Type B pancreatic cell (in vitro differentiated cells): ENCODE measurements around the gene LHX6. TPM values are rescaled to one million over a fixed set of nuclear protein-coding genes. Genes with fewer than 3 reads are reported as not detected.

Experiments
- DNase-seq: peaks from one replicate; pipeline ENCODE4 v3.0.0; 2021; ENCODE audit warnings: mixed read lengths; ENCODE audit not compliant: unreplicated experiment; ENCODE audit errors: extremely low spot score
- H3K27ac Mint-ChIP-seq: 2 replicates; pipeline ENCODE4 v1.8.0; 2021; ENCODE audit warnings: mild to moderate bottlenecking, mixed read lengths
- H3K27me3 Mint-ChIP-seq: 2 replicates; pipeline ENCODE4 v1.8.0; 2021; ENCODE audit warnings: mixed read lengths
- H3K36me3 Mint-ChIP-seq: 2 replicates; pipeline ENCODE4 v1.8.0; 2021; ENCODE audit warnings: mixed read lengths
- H3K4me1 Mint-ChIP-seq: one replicate; pipeline ENCODE4 v1.8.0; 2021; ENCODE audit warnings: mixed read lengths; ENCODE audit not compliant: unreplicated experiment
- H3K4me3 Mint-ChIP-seq: 2 replicates; pipeline ENCODE4 v1.8.0; 2021; ENCODE audit warnings: mild to moderate bottlenecking, mixed read lengths
- H3K9me3 Mint-ChIP-seq: 2 replicates; pipeline ENCODE4 v1.8.0; 2021; ENCODE audit warnings: mixed read lengths
- CTCF ChIP-seq: fragments of 200-600 bp; sonication (generic); conservative IDR thresholded peaks from 2 replicates; pipeline ENCODE4 v1.5.0; 2021; ENCODE audit warnings: antibody characterized with exemption, mild to moderate bottlenecking
- long read RNA-seq: library from polyadenylated mRNA; unstranded; transcript quantifications from one replicate; pipeline ENCODE4 v2.0.0, GENCODE V29; 2020
- total RNA-seq: library from RNA; stranded (reverse); gene quantifications from 2 replicates; pipeline ENCODE4 v1.2.1, GENCODE V29; 2021; ENCODE audit warnings: low replicate concordance

The LHX6 gene
- 0.48 and 10.0 TPM in 2 replicates for total RNA-seq
- long read RNA-seq = 0 reads

DNA sequence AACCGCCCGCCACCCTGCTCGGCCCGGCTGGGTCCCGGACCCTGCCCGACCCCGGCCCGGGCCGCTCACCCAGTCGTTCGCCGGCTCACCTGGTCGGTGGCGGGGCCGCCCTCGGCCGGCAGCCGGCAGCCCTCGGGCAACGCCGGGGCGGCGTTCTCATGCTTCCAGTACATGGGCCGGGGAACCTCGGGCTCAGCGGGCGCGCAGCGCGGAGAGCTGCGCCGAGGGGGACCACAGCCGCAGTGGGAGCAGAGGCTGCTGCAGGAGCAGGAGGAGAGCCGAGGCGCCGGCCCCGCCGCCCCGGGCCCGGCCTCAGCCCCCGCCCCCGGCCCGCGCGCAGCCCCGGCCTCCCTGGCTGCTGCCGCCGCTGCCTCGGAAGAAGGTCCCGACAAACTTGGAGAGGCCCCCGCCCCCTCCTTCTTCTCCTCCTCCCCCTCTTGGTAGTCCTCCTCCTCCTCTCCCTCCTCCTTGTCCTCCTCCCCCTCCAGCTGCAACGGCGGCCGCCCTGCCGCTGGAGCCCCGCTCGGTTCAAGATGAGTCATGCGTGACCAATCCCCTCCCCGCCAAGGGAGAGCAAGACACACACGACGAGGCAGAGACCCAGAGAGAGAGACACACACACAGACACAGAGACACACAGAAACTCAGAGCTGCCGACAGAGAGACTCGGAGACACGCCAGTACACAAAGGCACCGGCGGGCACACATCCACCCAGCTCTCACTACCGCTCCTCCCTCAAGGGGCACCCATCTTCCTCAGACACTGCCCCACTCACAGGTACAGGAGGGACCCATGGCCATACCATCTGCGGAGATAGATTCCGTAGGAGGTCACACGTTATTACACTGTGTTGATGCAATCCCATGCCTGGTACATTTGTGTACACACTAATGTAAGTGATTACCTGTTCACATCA is at the start of gene LHX6:
Gene LHX6, minus strand, starts transcription at position 390 of the 917 bp plus-strand sequence. Its CDS starts 217 bp downstream, at position 173.
- Mint-ChIP-seq H3K4me1 (peaks cover 22% of the 10 kb centered on the region), H3K36me3 (peaks cover 11% of the 10 kb centered on the region), H3K27me3 (peaks cover 56% of the 10 kb centered on the region), H3K4me3 (peak within 1 kb of the TSS; percentile 82), H3K27ac (no peak within 1 kb of the TSS), H3K9me3 (no peaks in the 10 kb centered on the region)
- TF ChIP-seq CTCF = no peak
- DNase-seq = no peak

DNA sequence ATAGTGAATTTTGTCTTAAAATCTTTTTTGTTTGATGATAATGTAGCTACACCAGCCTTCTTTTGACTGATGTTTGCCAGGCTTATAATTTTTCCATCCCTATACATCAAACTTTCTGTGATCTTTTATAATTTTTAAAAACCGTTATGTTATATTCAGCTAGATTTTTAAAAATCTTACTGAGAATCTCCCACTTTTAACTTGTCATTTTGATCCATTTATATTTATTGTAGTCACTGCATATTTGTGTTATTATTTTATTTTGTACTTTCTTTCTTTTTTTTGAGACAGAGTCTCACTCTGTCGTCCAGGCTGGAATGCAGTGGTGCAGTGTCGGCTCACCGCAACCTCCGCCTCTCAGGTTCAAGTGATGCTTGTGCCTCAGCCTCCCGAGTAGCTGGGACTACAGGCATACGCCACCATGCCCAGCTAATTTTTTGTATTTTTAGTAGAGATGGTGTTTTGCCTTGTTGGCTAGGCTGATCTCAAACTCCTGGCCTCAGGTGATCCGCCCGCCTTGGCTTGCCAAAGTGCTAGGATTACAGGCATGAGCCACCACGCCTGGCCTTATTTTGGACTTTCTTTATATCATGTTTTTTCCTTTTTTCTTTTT is 48.6 kb upstream of the LHX6 start:
- Mint-ChIP-seq H3K27me3 (no peaks in the 10 kb centered on the region), H3K9me3 (peaks cover 5% of the 10 kb centered on the region), H3K4me1 (peaks cover 22% of the 10 kb centered on the region), H3K4me3 (no peak overlapping the region), H3K27ac (no peak overlapping the region), H3K36me3 (peaks cover 47% of the 10 kb centered on the region)
- no peak for TF ChIP-seq CTCF
- no peak for DNase-seq

- Mint-ChIP-seq H3K27ac (no peak overlapping the region), H3K9me3 (peaks cover 5% of the 10 kb centered on the region), H3K4me1 (peaks cover 19% of the 10 kb centered on the region), H3K4me3 (no peak overlapping the region), H3K27me3 (no peaks in the 10 kb centered on the region), H3K36me3 (peaks cover 45% of the 10 kb centered on the region)
- DNase-seq = no peak
- TF ChIP-seq CTCF = no peak
Observed at GRCh38 chr9:122276096-122276495, 47.3 kb upstream of the LHX6 start.

DNA sequence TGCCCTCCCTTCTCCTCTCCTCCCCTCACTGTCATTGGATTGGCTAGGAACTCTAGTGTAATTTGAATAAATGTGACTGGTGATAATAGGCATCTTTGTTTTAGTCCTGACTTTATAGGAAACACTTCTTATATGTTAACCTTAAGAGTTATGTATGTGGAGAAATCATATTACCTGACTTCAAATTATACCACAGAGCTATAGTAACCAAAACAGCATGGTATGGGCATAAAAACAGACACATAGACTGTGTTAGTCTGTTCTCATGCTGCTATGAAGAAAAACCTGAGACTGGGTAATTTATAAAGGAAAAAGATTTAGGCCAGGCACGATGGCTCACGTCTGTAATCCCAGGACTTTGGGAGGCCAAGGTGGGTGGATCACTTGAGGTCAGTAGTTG is 45.3 kb upstream of the LHX6 start:
- no peak overlapping the region for H3K27ac Mint-ChIP-seq
- no peak overlapping the region for H3K4me3 Mint-ChIP-seq
- peaks cover 44% of the 10 kb centered on the region for H3K36me3 Mint-ChIP-seq
- no peak for TF ChIP-seq CTCF
- peaks cover 16% of the 10 kb centered on the region for H3K4me1 Mint-ChIP-seq
- DNase-seq = no peak
- peaks cover 5% of the 10 kb centered on the region for H3K9me3 Mint-ChIP-seq
- no peaks in the 10 kb centered on the region for H3K27me3 Mint-ChIP-seq

GRCh38 chr9:122268041-122268814 is 39.5 kb upstream of the LHX6 start:
- no peak for TF ChIP-seq CTCF
- Mint-ChIP-seq H3K4me1 (peaks cover 32% of the 10 kb centered on the region), H3K9me3 (no peaks in the 10 kb centered on the region)

More at GRCh38 chr9:122268041-122268814, 39.5 kb upstream of the LHX6 start:
- DNase-seq = no peak
- Mint-ChIP-seq H3K4me3 (no peak overlapping the region), H3K27me3 (no peaks in the 10 kb centered on the region), H3K36me3 (peaks cover 11% of the 10 kb centered on the region), H3K27ac (no peak overlapping the region)
